Spleen (tissue), 11 donors: ENCODE results near the gene NOD2. TPM values are rescaled to one million over a fixed set of nuclear protein-coding genes. Genes with fewer than 3 reads are reported as not detected.

Experiments
- DNase-seq: peaks from one replicate; pipeline ENCODE4 v3.0.0-alpha.2; 2020
- H3K27ac ChIP-seq, 8 donors: fragments of 200-600 bp; sonication (generic) in 7 of 8; 1 replicate in 4 of 8; 2 replicates in 4 of 8; pipeline versions ENCODE4 v1.5.0 to v1.8.0; 2016 to 2021; ENCODE audit warnings: inconsistent platforms in 4 of 8, mild to moderate bottlenecking in 4 of 8, moderate library complexity in 1 of 8
- H3K27me3 ChIP-seq, 7 donors: fragments of 200-600 bp; sonication (generic) in 6 of 7; replicated peaks in 1 of 7; 1 replicate in 4 of 7; 2 replicates in 3 of 7; pipeline versions ENCODE4 v1.5.0 to v1.8.0; 2016 to 2021; ENCODE audit warnings: inconsistent platforms in 3 of 7, mild to moderate bottlenecking in 1 of 7
- H3K36me3 ChIP-seq, 6 donors: fragments of 200-600 bp; sonication (generic) in 5 of 6; 1 replicate in 4 of 6; 2 replicates in 2 of 6; pipeline versions ENCODE4 v1.5.0 to v1.8.0; 2016 to 2021; ENCODE audit warnings: inconsistent platforms in 2 of 6
- H3K4me1 ChIP-seq, 6 donors: fragments of 200-600 bp; sonication (generic) in 5 of 6; 1 replicate in 3 of 6; 2 replicates in 3 of 6; pipeline versions ENCODE4 v1.5.0 to v1.8.0; 2016 to 2021; ENCODE audit warnings: inconsistent platforms in 3 of 6
- H3K4me3 ChIP-seq, 8 donors: fragments of 200-600 bp; sonication (generic) in 7 of 8; 1 replicate in 4 of 8; 2 replicates in 4 of 8; pipeline versions ENCODE4 v1.5.0 to v1.8.0; 2016 to 2021; ENCODE audit warnings: inconsistent platforms in 4 of 8, mild to moderate bottlenecking in 4 of 8, moderate library complexity in 2 of 8
- H3K9me3 ChIP-seq, 8 donors: fragments of 200-600 bp; sonication (generic) in 7 of 8; 1 replicate in 4 of 8; 2 replicates in 4 of 8; pipeline versions ENCODE4 v1.5.0 to v1.8.0; 2016 to 2021; ENCODE audit warnings: inconsistent platforms in 4 of 8
- CTCF ChIP-seq, 11 experiments: fragments of 200-600 bp in 7 of 11; fragments of 450-650 bp in 4 of 11; sonication (generic) in 4 of 11; IDR thresholded peaks in 8 of 11; conservative IDR thresholded peaks in 3 of 11; 1 replicate in 7 of 11; 2 replicates in 4 of 11; pipeline versions ENCODE4 v1.4.0 to v1.8.0; 2016 to 2021; ENCODE audit warnings: antibody characterized with exemption in 11 of 11, inconsistent platforms in 4 of 11, mild to moderate bottlenecking in 1 of 11
- POLR2A ChIP-seq, 3 donors: fragments of 450-650 bp; IDR thresholded peaks; one replicate each; pipeline ENCODE4 v1.5.1; 2017; ENCODE audit warnings: antibody characterized with exemption in 3 of 3, mild to moderate bottlenecking in 1 of 3
- POLR2AphosphoS5 ChIP-seq, 3 donors: sonication (generic); formaldehyde crosslinking; IDR thresholded peaks; one replicate each; pipeline ENCODE4 v1.5.1; 2017; ENCODE audit warnings: antibody characterized with exemption in 3 of 3
- WGBS, 5 donors: extraction: QIAGEN DNeasy Blood & Tissue Kit in 3 of 5; methylation state at CpG; one replicate each; pipeline versions ENCODE4 v1.1.5 to v1.1.7; 2013 to 2018; 5-methylcytosine and 5-hydroxymethylcytosine counted together
- intact Hi-C: fragments of 100-400 bp; cut with DNase I; formaldehyde crosslinking; loops from one replicate; pipeline ENCODE4 v1.15.0; 2023; ENCODE audit warnings: low total_unique reads
- polyA plus RNA-seq, 3 donors: library from polyadenylated mRNA; stranded (reverse); fragments of 200-250 nt; gene quantifications; one replicate each; pipeline ENCODE4 v1.2.1, GENCODE V29; 2013
- total RNA-seq, 7 donors: library from RNA; depleted of rRNA in 3 of 7; stranded (reverse); fragments of >200 nt in 3 of 7; fragmentation: NEBNext Ultra II Directional in 4 of 7; extraction: Animal tissue kit (Norgen Biotek cat#: 25700) in 4 of 7; gene quantifications; one replicate each; pipeline versions ENCODE4 v1.1.0 to v1.2.1, GENCODE V29; 2016 to 2021
- donor health status: healthy with polysubstance abuse.
- donor health status: DM: no; HTN: no; CAD: no; lungs with moderate emphysema.
- donor health status: DM: no; HTN: no; CAD: no.
- donor health status: Bipolar disorder and iron deficiency.
- donor health status: healthy.
- donor health status: DM: no; HTN: no; CAD: no.
- donor health status: DM: yes; HTN: yes; CAD: no.

The NOD2 gene
- total and polyA plus RNA-seq, 10 donors: 0.41 to 23.2 (median 9.5) TPM

GRCh38 chr16:50719401-50720337 is 26.3 kb downstream of the NOD2 start:
- intact Hi-C loops: no loop called here
- DNase-seq: no peak
- peaks cover 0 to 32% (median 0%) of the 10 kb centered on the region in 6 donors for H3K36me3 ChIP-seq
- peaks cover 0 to 13% (median 9%) of the 10 kb centered on the region in 8 donors for H3K9me3 ChIP-seq
- 81 to 84% (median 83%) methylated on average over 20 of the region's 20 CpGs for WGBS, 5 donors
- no peak overlapping the region for H3K27ac ChIP-seq
- H3K4me1 ChIP-seq: peaks cover 4 to 80% (median 19%) of the 10 kb centered on the region in 6 donors
- TF ChIP-seq POLR2A (IDR thresholded peaks at IDR 0.05) (no peak), CTCF (IDR thresholded peaks at IDR 0.05 in 8 of 11, conservative IDR thresholded peaks at IDR 0.05 in 3 of 11) (peak in 1 of 11 experiments; percentile 15)
- no peaks in the 10 kb centered on the region for H3K27me3 ChIP-seq
- no peak overlapping the region for H3K4me3 ChIP-seq

GRCh38 chr16:50721549-50722404 is 28.4 kb downstream of the NOD2 start:
- H3K36me3 ChIP-seq: peaks cover 0 to 51% (median 0%) of the 10 kb centered on the region in 6 donors
- H3K4me3 ChIP-seq: no peak overlapping the region
- no peak for DNase-seq
- WGBS, 5 donors: 81 to 86% (median 85%) methylated on average over 6 of the region's 6 CpGs
- H3K4me1 ChIP-seq: peaks cover 4 to 59% (median 11%) of the 10 kb centered on the region in 6 donors
- H3K27me3 ChIP-seq: no peaks in the 10 kb centered on the region
- peak overlapping the region in 5 of 8 donors; percentile 29 to 78 (median 55) for H3K27ac ChIP-seq
- peaks cover 0 to 15% (median 10%) of the 10 kb centered on the region in 8 donors for H3K9me3 ChIP-seq
- no peak for TF ChIP-seq CTCF (IDR thresholded peaks at IDR 0.05 in 8 of 11, conservative IDR thresholded peaks at IDR 0.05 in 3 of 11)
- TF ChIP-seq POLR2AphosphoS5 (IDR thresholded peaks at IDR 0.05): no peak
- TF ChIP-seq POLR2A (IDR thresholded peaks at IDR 0.05): no peak
- intact Hi-C loops: no loop called here

GRCh38 chr16:50722405-50722737 is 29.0 kb downstream of the NOD2 start:
- intact Hi-C loops: no loop called here
- Histone ChIP-seq H3K4me1 (peaks cover 0 to 53% (median 8%) of the 10 kb centered on the region in 6 donors), H3K9me3 (peaks cover 0 to 15% (median 10%) of the 10 kb centered on the region in 8 donors), H3K27ac (peak overlapping the region in 6 of 8 donors; percentile 29 to 78 (median 43)), H3K4me3 (no peak overlapping the region), H3K27me3 (no peaks in the 10 kb centered on the region), H3K36me3 (peaks cover 0 to 51% (median 0%) of the 10 kb centered on the region in 6 donors)
- WGBS, 5 donors: 75 to 94% (median 83%) methylated on average over 1 of the region's 1 CpG
- no peak for DNase-seq
- TF ChIP-seq POLR2A (IDR thresholded peaks at IDR 0.05) (no peak), POLR2AphosphoS5 (IDR thresholded peaks at IDR 0.05) (no peak), CTCF (IDR thresholded peaks at IDR 0.05 in 8 of 11, conservative IDR thresholded peaks at IDR 0.05 in 3 of 11) (no peak)
